NT2/D1 (cell line): Measurements from ENCODE around the gene DAPP1.

Source experiments
- SUZ12 ChIP-seq: IDR thresholded peaks from 2 replicates; pipeline ENCODE4 v1.6.1; 2011; ENCODE audit not compliant: insufficient read length, insufficient read depth; ENCODE audit errors: extremely low read depth
- YY1 ChIP-seq: IDR thresholded peaks from 2 replicates; pipeline ENCODE4 v1.6.1; 2011; ENCODE audit not compliant: insufficient read length, insufficient read depth
- ZNF274 ChIP-seq: IDR thresholded peaks from 2 replicates; pipeline ENCODE4 v1.6.1; 2011; ENCODE audit warnings: mild to moderate bottlenecking, low read depth, low read length

DNA sequence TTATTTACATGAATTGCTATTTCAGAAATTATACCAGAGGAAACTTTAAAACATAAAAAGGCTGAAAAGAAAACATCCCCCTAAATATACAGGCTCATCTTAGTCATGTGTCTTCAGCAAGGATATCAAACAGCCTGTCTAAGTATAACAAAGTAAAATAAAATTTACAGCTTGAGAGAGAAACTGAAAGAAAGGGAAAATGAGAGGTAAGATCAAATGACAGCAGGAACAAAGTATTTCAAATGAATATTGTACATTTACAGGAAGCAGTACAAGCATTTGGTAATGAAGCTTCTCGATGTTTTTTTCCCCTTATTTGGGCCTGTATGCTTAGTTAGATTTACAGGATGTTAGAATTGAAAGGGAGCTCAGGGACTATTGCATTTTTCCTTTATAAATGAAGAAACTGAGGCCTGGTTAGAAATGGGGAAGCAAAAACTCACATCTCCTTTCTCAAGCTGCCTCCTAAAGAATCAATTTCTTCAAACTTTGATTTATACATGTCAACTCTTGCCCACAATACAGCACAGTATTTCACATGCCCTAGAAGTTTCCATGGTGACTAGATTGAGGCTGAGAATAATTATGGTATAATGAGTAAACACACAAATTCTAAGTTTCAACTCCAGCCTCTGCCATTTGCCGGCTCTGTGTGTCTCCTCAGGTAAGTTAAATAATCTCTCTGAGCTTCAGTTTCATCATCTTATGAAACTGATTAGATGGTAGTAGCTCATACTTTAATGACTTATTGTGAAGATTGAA is 29.3 kb downstream of the DAPP1 start:
- TF ChIP-seq YY1 (no peak), ZNF274 (no peak), SUZ12 (no peak)
